K562 (cell line): ENCODE data around the gene TMIGD3. TPM values are rescaled to one million over a fixed set of nuclear protein-coding genes. Genes with fewer than 3 reads are reported as not detected.
A peak's percentile ranks its signal among the peaks of the same experiment; 100 is the strongest.

Source experiments
- ATAC-seq: fragments of 200-7000 bp; cut with Tn5 transposase; 3 replicates; pipeline ENCODE4 v1.9.1; 2020; ENCODE audit warnings: moderate library complexity
- BruUV-seq: library from RNA; stranded (reverse); fragments of 400-500 nt; replicated peaks from 2 replicates; lab custom pipeline; 2021; lab: Mats Ljungman, UMichigan
- CTCF ChIA-PET: fragments of 300-600 bp; formaldehyde crosslinking; extraction: SDS; loops from one replicate; lab custom pipeline; 2021; ENCODE audit warnings: low intra/inter-chr PET ratio; lab: Yijun Ruan, JAX
- POLR2A ChIA-PET: fragments of 300-600, 350-650 bp; sonication (Branson Sonifier 250); formaldehyde crosslinking; extraction: SDS; loops from one replicate; lab custom pipeline; 2021; ENCODE audit warnings: antibody characterized with exemption, inconsistent platforms; lab: Yijun Ruan, JAX
- DNase-seq, 4 experiments: peaks; one replicate each; pipeline versions ENCODE4 v3.0.0 to v3.0.0-alpha.2; 2011 to 2018; ENCODE audit warnings: low spot score in 3 of 4, mixed read lengths in 3 of 4; ENCODE audit errors: extremely low read depth in 1 of 4
- FAIRE-seq: peaks from 2 replicates; lab custom pipeline; 2011; peaks lifted over from hg19 to GRCh38; lab: Jason Lieb, UNC
- H2AFZ ChIP-seq: 2 replicates; pipeline ENCODE4 v1.6.0; 2011; ENCODE audit warnings: low read depth, low read length, control low read depth, inconsistent platforms
- H3K27ac ChIP-seq: fragments of 200-600 bp; 3 replicates; pipeline ENCODE4 v1.8.0; 2011; ENCODE audit warnings: low read depth, mild to moderate bottlenecking, control low read depth, inconsistent platforms, low read length, moderate library complexity, mixed read lengths; ENCODE audit errors: extremely low read depth
- H3K27me3 ChIP-seq, 2 experiments: fragments of 300-600 bp in 1 of 2; 2 replicates in 1 of 2; 3 replicates in 1 of 2; pipeline versions ENCODE4 v1.6.0 to v1.8.0; 2011; ENCODE audit warnings: inconsistent platforms in 2 of 2, low read length in 2 of 2, mild to moderate bottlenecking in 1 of 2, mixed read lengths in 1 of 2, moderate library complexity in 1 of 2; ENCODE audit not compliant: control insufficient read depth in 2 of 2, insufficient read depth in 2 of 2
- H3K36me3 ChIP-seq: fragments of 300-600 bp; 3 replicates; pipeline ENCODE4 v1.8.0; 2011; ENCODE audit warnings: mild to moderate bottlenecking, low read length, inconsistent platforms; ENCODE audit not compliant: control insufficient read depth, insufficient read depth
- H3K4me1 ChIP-seq, 2 experiments: fragments of 200-600 bp in 1 of 2; replicated peaks in 1 of 2; 2 replicates in 1 of 2; 3 replicates in 1 of 2; pipeline versions ENCODE4 v1.5.1 to v1.8.0; 2011; ENCODE audit warnings: inconsistent platforms in 2 of 2, low read length in 2 of 2, mild to moderate bottlenecking in 1 of 2, mixed read lengths in 1 of 2, moderate library complexity in 1 of 2; ENCODE audit not compliant: control insufficient read depth in 2 of 2, insufficient read depth in 2 of 2
- H3K4me2 ChIP-seq: 2 replicates; pipeline ENCODE4 v1.6.1; 2011; ENCODE audit warnings: low read length, control low read depth, inconsistent platforms, mixed read lengths; ENCODE audit not compliant: insufficient read depth
- H3K4me3 ChIP-seq: fragments of 200-600 bp; sonication (generic), shearing (Covaris generic); 2 replicates; pipeline ENCODE4 v1.5.1; 2016; ENCODE audit warnings: control low read depth, inconsistent platforms
- H3K79me2 ChIP-seq: fragments of 200-600 bp; 3 replicates; pipeline ENCODE4 v1.8.0; 2011; ENCODE audit warnings: low read length, inconsistent platforms; ENCODE audit not compliant: control insufficient read depth, insufficient read depth
- H3K9ac ChIP-seq, 2 experiments: 2 replicates each; pipeline versions ENCODE4 v1.6.0 to v1.6.1; 2011; ENCODE audit warnings: low read depth in 2 of 2, low read length in 2 of 2, control low read depth in 1 of 2, inconsistent platforms in 1 of 2, mild to moderate bottlenecking in 1 of 2, mixed read lengths in 1 of 2; ENCODE audit not compliant: insufficient read depth in 1 of 2
- H3K9me1 ChIP-seq: one replicate; pipeline ENCODE4 v1.6.0; 2011; ENCODE audit warnings: inconsistent platforms, mild to moderate bottlenecking, low read length, moderate library complexity; ENCODE audit not compliant: control insufficient read depth, insufficient read depth
- H3K9me3 ChIP-seq: replicated peaks from 2 replicates; pipeline ENCODE4 v1.5.1; 2011; ENCODE audit warnings: low read depth, low read length, inconsistent platforms; ENCODE audit not compliant: control insufficient read depth, insufficient read depth
- H4K20me1 ChIP-seq: replicated peaks from 2 replicates; pipeline ENCODE4 v1.6.1; 2011; ENCODE audit warnings: low read length, inconsistent platforms, mixed read lengths; ENCODE audit not compliant: control insufficient read depth, insufficient read depth
- EWSR1 ChIP-seq: fragments of 450-650 bp; IDR thresholded peaks from 2 replicates; pipeline ENCODE4 v1.6.1; 2018; ENCODE audit warnings: borderline replicate concordance, mild to moderate bottlenecking, low read depth, moderate library complexity; ENCODE audit not compliant: partially characterized antibody
- HMGXB4 ChIP-seq: sonication (generic); formaldehyde crosslinking; IDR thresholded peaks from 2 replicates; pipeline ENCODE4 v1.8.1; 2023; ENCODE audit warnings: mild to moderate bottlenecking, missing genetic modification reagents
- MCM5 ChIP-seq: fragments of 450-650 bp; IDR thresholded peaks from 2 replicates; pipeline ENCODE4 v1.6.1; 2016; ENCODE audit warnings: low read depth
- NCOR1 ChIP-seq: fragments of 450-650 bp; IDR thresholded peaks from 2 replicates; pipeline ENCODE4 v1.6.1; 2016; ENCODE audit warnings: mild to moderate bottlenecking, moderate library complexity
- NFXL1 ChIP-seq: fragments of 450-650 bp; formaldehyde crosslinking; IDR thresholded peaks from 2 replicates; pipeline ENCODE4 v1.4.0; 2021; ENCODE audit warnings: mild to moderate bottlenecking
- SMARCB1 ChIP-seq: IDR thresholded peaks from 2 replicates; pipeline ENCODE4 v1.6.1; 2011; ENCODE audit warnings: improper control_type of control experiment, low read depth; ENCODE audit not compliant: insufficient read length
- TOE1 ChIP-seq, 2 experiments: fragments of 450-650 bp in 1 of 2; sonication (generic) in 1 of 2; formaldehyde crosslinking in 1 of 2; IDR thresholded peaks; 2 replicates each; pipeline versions ENCODE4 v1.7.1 to v1.8.0; 2016 to 2022; ENCODE audit warnings: borderline replicate concordance in 2 of 2, mild to moderate bottlenecking in 2 of 2, antibody characterized with exemption in 1 of 2, inconsistent platforms in 1 of 2, low read depth in 1 of 2, missing genetic modification reagents in 1 of 2, moderate library complexity in 1 of 2
- ZNF232 ChIP-seq: sonication (generic); formaldehyde crosslinking; IDR thresholded peaks from 2 replicates; pipeline ENCODE4 v1.8.0; 2022; ENCODE audit warnings: mild to moderate bottlenecking, missing genetic modification reagents
- ZNF395 ChIP-seq: fragments of 200-800 bp; sonication (Bioruptor generic); IDR thresholded peaks from 2 replicates; pipeline ENCODE4 v1.6.1; 2017; ENCODE audit warnings: missing genetic modification characterization, missing compliant biosample characterization
- ZNF696 ChIP-seq: fragments of 250-450 bp; sonication (Bioruptor Pico); conservative IDR thresholded peaks from 2 replicates; pipeline ENCODE4 v1.4.0; 2020; ENCODE audit warnings: mild to moderate bottlenecking, moderate library complexity
- WGBS: fragments of 100-300 bp; shearing (Covaris generic); methylation state at CpG from one replicate; pipeline ENCODE4 v1.1.6; 2016; ENCODE audit warnings: low coverage, mixed read lengths; ENCODE audit not compliant: insufficient coverage; ENCODE audit errors: missing lambda C conversion rate; 5-methylcytosine and 5-hydroxymethylcytosine counted together
- in situ Hi-C: fragments of 300-500 bp; cut with MboI; formaldehyde crosslinking; loops from 4 replicates; pipeline ENCODE4 v1.15.0; 2018; ENCODE audit warnings: inconsistent platforms, mixed read lengths
- intact Hi-C: fragments of 100-400 bp; cut with micrococcal nuclease; formaldehyde crosslinking; loops from 2 replicates; pipeline ENCODE4 v1.14.2; 2022
- polyA plus RNA-seq, 8 experiments: library from polyadenylated mRNA; depleted of rRNA in 4 of 8; stranded (reverse) in 5 of 8; unstranded in 3 of 8; fragments of >200 nt; fragmentation: Nextera tagmentation in 2 of 8; fragmentation: Illumina TruSeq in 1 of 8; extraction: Ambion mirVana in 2 of 8; extraction: Trizol in 1 of 8; gene quantifications; 2 replicates each; pipeline versions ENCODE4 v1.2.1 to v1.2.3, GENCODE V29; 2011 to 2014; ENCODE audit warnings: inconsistent platforms in 1 of 8, missing spikeins in 1 of 8
- total RNA-seq, 7 experiments: library from RNA; depleted of rRNA in 6 of 7; stranded (reverse); fragments of >200 nt in 6 of 7; fragmentation: Illumina TruSeq in 2 of 7; extraction: Trizol in 2 of 7; gene quantifications; 2 replicates each; pipeline versions ENCODE4 v1.2.1 to v1.2.3, GENCODE V29; 2011 to 2021; ENCODE audit warnings: low replicate concordance in 1 of 7
- TF ChIP-seq, protein P1 (sequence below), 3 experiments: fragments of 200-800 bp in 1 of 3; sonication (Bioruptor generic) in 1 of 3; sonication (generic) in 1 of 3; formaldehyde crosslinking in 1 of 3; IDR thresholded peaks; 2 replicates each; pipeline versions ENCODE4 v1.6.1 to v1.8.0; 2016 to 2022; ENCODE audit warnings: mild to moderate bottlenecking in 2 of 3, missing compliant biosample characterization in 2 of 3, missing genetic modification characterization in 2 of 3, missing genetic modification reagents in 1 of 3
- TF ChIP-seq, protein P2 (sequence below): fragments of 450-650 bp; conservative IDR thresholded peaks from 2 replicates; pipeline ENCODE4 v1.6.1; 2016; ENCODE audit warnings: missing genetic modification characterization, low read depth, mild to moderate bottlenecking, missing compliant biosample characterization, moderate library complexity

Gene TMIGD3
- total and polyA plus RNA-seq, 9 of the 15 experiments (the other 6 are each of a cell fraction or from before 2014, with no cell fraction given) = 0.11 to 0.13 (median 0.11) TPM; not detected in 6

DNA sequence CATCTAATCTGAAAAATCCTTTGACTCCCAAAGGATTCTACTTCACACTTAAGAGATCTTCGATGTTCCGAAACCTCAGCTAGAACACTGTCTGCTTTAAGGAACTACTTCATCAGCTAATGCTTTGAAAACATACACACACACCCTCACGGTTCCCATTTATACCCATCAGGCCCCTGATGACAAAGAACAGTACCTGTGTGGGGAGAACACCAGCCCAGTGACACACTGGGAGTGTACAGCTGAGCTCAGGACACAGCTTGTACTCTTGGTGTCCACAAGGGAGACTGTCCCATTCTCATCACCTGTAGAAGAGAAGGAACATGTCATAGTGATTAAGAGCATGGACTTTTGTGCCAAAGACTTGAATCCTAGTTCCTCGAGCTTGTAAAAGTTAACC, 61.0 kb downstream of the TMIGD3 start (continued):
- TF ChIP-seq HMGXB4 (CRISPR knock-in tag) (no peak), TOE1 (IDR thresholded peaks at IDR 0.05; ENCODE audit: borderline replicate concordance) (no peak), TOE1 (CRISPR knock-in tag; IDR thresholded peaks at IDR 0.05; ENCODE audit: borderline replicate concordance, low read depth) (no peak), EWSR1 (no peak), ZNF395 (CRISPR knock-in tag) (no peak)

GRCh38 chr1:111441573-111442192, 61.8 kb downstream of the TMIGD3 start:
- no TSS peak for BruUV-seq
- peak; percentile 86 for ATAC-seq
- TF ChIP-seq, protein P1, sequence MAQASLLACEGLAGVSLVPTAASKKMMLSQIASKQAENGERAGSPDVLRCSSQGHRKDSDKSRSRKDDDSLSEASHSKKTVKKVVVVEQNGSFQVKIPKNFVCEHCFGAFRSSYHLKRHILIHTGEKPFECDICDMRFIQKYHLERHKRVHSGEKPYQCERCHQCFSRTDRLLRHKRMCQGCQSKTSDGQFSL (CRISPR knock-in tag; IDR thresholded peaks at IDR 0.05) = peak; percentile 59; the same call in 1 of the 2 replicates
- TF ChIP-seq, protein P1 (tag; IDR thresholded peaks at IDR 0.05) = no peak
- TF ChIP-seq NFXL1 (no peak), SMARCB1 (no peak), NCOR1 (no peak), ZNF696 (CRISPR knock-in tag) (no peak), ZNF232 (CRISPR knock-in tag) (no peak), MCM5 (no peak)
- TF ChIP-seq, protein P2, sequence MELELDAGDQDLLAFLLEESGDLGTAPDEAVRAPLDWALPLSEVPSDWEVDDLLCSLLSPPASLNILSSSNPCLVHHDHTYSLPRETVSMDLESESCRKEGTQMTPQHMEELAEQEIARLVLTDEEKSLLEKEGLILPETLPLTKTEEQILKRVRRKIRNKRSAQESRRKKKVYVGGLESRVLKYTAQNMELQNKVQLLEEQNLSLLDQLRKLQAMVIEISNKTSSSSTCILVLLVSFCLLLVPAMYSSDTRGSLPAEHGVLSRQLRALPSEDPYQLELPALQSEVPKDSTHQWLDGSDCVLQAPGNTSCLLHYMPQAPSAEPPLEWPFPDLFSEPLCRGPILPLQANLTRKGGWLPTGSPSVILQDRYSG (tag) = no peak

More at GRCh38 chr1:111441573-111442192, 61.8 kb downstream of the TMIGD3 start:
- peak; percentile 47 to 67 (median 52) for DNase-seq
- Histone ChIP-seq H3K79me2 (peaks cover 13% of the 10 kb centered on the region), H3K27me3 (no peaks in the 10 kb centered on the region), H3K4me1 (peaks cover 0 to 8% of the 10 kb centered on the region in 2 experiments; a peak in 3 of 5 replicates), H3K9ac (no peak overlapping the region), H3K4me3 (no peak overlapping the region), H3K36me3 (peaks cover 95% of the 10 kb centered on the region), H3K27ac (no peak overlapping the region; the same call in 2 of the 3 replicates), H3K9me1 (no peaks in the 10 kb centered on the region), H4K20me1 (no peaks in the 10 kb centered on the region), H3K4me2 (no peak overlapping the region), H3K9me3 (no peaks in the 10 kb centered on the region), H2AFZ (no peak overlapping the region)
- FAIRE-seq = no peak
- intact Hi-C loops (no loop called here), in situ Hi-C loops (no loop called here)
- CTCF ChIA-PET = interaction anchor here (1.0 kb wide), 1 partner anchor 218 kb away, joined by 3 read pairs; no protein-coding TSS in a partner anchor
- POLR2A ChIA-PET = interaction anchor here (0.6 to 5.1 kb wide), 4 partner anchors 7 to 219 kb away, joined by 3 to 40 read pairs (median 3); partner anchors contain the start of genes ATP5PB and WDR77
- WGBS = 73% methylated on average over 9 of the region's 9 CpGs
